Esophagus squamous epithelium (tissue), 4 donors: Measurements from ENCODE around the gene NOX3.

Experiments used
- CTCF ChIP-seq, 6 experiments: fragments of 450-650 bp in 4 of 6; fragments of 200-600 bp in 2 of 6; sonication (generic) in 2 of 6; IDR thresholded peaks; one replicate each; pipeline ENCODE4 v1.5.1; 2016 to 2019; ENCODE audit warnings: antibody characterized with exemption in 6 of 6, mild to moderate bottlenecking in 4 of 6, moderate library complexity in 4 of 6
- POLR2A ChIP-seq, 4 donors: fragments of 450-650 bp; IDR thresholded peaks; one replicate each; pipeline ENCODE4 v1.6.1; 2017; ENCODE audit warnings: antibody characterized with exemption in 4 of 4, mild to moderate bottlenecking in 4 of 4, moderate library complexity in 3 of 4

- TF ChIP-seq CTCF (IDR thresholded peaks at IDR 0.05): no peak
- TF ChIP-seq POLR2A (IDR thresholded peaks at IDR 0.05): no peak
These were observed 50.7 kb downstream of the NOX3 start for GRCh38 chr6:155404937-155405336.
